ENCODE measurements around the gene USP14. TPM values are rescaled to one million over a fixed set of nuclear protein-coding genes. Genes with fewer than 3 reads are reported as not detected.

Gene USP14
- total and polyA plus RNA-seq, 7 experiments from 2014 or later = 34.0 to 70.6 (median 43.5) TPM

- Mint-ChIP-seq H3K27me3 (no peaks in the 10 kb centered on the region), H3K27ac (peak overlapping the region in 6 of 9 donors; percentile 25 to 75 (median 58)), H3K36me3 (peaks cover 5 to 40% (median 24%) of the 10 kb centered on the region in 5 donors), H3K4me1 (peaks cover 0 to 8% (median 0%) of the 10 kb centered on the region in 7 donors), H3K4me3 (no peak overlapping the region), H3K9me3 (peaks cover 0 to 1% (median 0%) of the 10 kb centered on the region in 11 donors)
- ChIA-PET POLR2A (no interaction called here), CTCF (no interaction called here)
- H3K36me3 ChIP-seq (ENCODE audit: control insufficient read depth in 2 of 3, insufficient read depth in 3 of 3, low read length in 3 of 3) = peaks cover 12 to 48% (median 30%) of the 10 kb centered on the region in 3 experiments
- DNase-seq (no peak), ATAC-seq (no peak)
- H3K27ac ChIP-seq (ENCODE audit: low read depth, low read length) = no peak overlapping the region
- intact Hi-C loops (cut with micrococcal nuclease) = no loop called here
- H3K4me1 ChIP-seq (ENCODE audit: control insufficient read depth in 2 of 2, insufficient read depth in 2 of 2, low read length in 2 of 2) = no peaks in the 10 kb centered on the region
- no peaks in the 10 kb centered on the region for H3K9me3 ChIP-seq (ENCODE audit: control insufficient read depth in 2 of 3, low read length in 3 of 3)
- H3K27me3 ChIP-seq (ENCODE audit: control insufficient read depth in 2 of 2, insufficient read depth in 2 of 2, low read length in 2 of 2) = no peaks in the 10 kb centered on the region
- H3K4me3 ChIP-seq (ENCODE audit: low read length) = no peak overlapping the region
These were observed 59.4 kb downstream of the USP14 start for GRCh38 chr18:217532-218336.

DNA sequence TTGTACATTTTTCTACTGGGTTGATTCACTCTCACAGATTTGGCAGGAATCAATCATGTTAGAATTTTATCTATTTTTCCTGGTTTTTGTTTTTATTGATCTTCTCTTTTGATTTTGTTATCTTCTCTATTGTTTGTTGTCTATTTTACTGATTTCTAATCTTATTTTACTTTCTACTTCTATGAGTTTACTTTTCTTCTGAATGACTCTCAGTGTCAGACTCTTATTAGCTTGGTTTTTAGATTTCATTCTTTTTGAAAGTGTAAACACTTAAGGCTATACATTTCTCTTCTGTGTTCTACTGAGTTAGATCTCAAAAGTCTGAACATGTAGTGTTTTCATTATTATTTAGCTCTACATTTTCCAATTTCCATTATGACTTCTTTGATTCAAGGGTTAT, 62.4 kb downstream of the USP14 start:
- POLR2A ChIA-PET = no interaction called here
- no peaks in the 10 kb centered on the region for H3K27me3 Mint-ChIP-seq
- intact Hi-C loops (cut with micrococcal nuclease) = no loop called here
- Histone ChIP-seq H3K9me3 (ENCODE audit: control insufficient read depth in 2 of 3, low read length in 3 of 3) (no peaks in the 10 kb centered on the region), H3K36me3 (ENCODE audit: control insufficient read depth in 2 of 3, insufficient read depth in 3 of 3, low read length in 3 of 3) (peaks cover 9 to 55% (median 17%) of the 10 kb centered on the region in 3 experiments), H3K27ac (ENCODE audit: low read depth, low read length) (no peak overlapping the region), H3K4me1 (ENCODE audit: control insufficient read depth in 2 of 2, insufficient read depth in 2 of 2, low read length in 2 of 2) (no peaks in the 10 kb centered on the region), H3K4me3 (ENCODE audit: low read length) (no peak overlapping the region), H3K27me3 (ENCODE audit: control insufficient read depth in 2 of 2, insufficient read depth in 2 of 2, low read length in 2 of 2) (no peaks in the 10 kb centered on the region)
- peaks cover 0 to 8% (median 0%) of the 10 kb centered on the region in 7 donors for H3K4me1 Mint-ChIP-seq
- peaks cover 0 to 1% (median 0%) of the 10 kb centered on the region in 11 donors for H3K9me3 Mint-ChIP-seq
- DNase-seq (no peak), ATAC-seq (no peak)
- H3K36me3 Mint-ChIP-seq = peaks cover 0 to 45% (median 22%) of the 10 kb centered on the region in 5 donors
- no peak overlapping the region for H3K4me3 Mint-ChIP-seq
- peak overlapping the region in 6 of 9 donors; percentile 23 to 79 (median 52) for H3K27ac Mint-ChIP-seq
- CTCF ChIA-PET = interaction anchor here (0.7 kb wide), 1 partner anchor 11 kb away, joined by 3 read pairs; no protein-coding TSS in a partner anchor

DNA sequence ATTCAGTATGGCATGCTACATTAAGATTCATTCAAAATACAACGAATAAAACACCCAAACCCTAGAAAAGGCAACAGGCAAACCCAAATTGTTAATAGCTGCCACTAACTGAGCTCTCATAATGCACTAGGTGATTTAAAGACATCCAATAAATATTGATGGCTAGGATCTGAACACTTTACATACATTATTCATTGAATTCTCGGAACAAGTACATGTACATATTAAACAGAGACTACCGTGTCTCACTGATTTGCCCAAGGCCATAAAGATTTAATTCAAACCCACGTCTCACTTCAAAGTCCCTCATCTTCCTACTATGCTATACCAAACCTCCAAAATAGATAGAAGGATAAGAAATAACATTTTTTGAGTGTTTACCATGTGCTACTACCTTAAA, 67.4 kb downstream of the USP14 start:
- ATAC-seq (no peak), DNase-seq (no peak)
- H3K4me3 Mint-ChIP-seq = no peak overlapping the region
- H3K4me1 Mint-ChIP-seq = peaks cover 0 to 4% (median 0%) of the 10 kb centered on the region in 7 donors
- H3K4me1 ChIP-seq (ENCODE audit: control insufficient read depth in 2 of 2, insufficient read depth in 2 of 2, low read length in 2 of 2) = no peaks in the 10 kb centered on the region
- CTCF ChIA-PET = no interaction called here
- H3K9me3 ChIP-seq (ENCODE audit: control insufficient read depth in 2 of 3, low read length in 3 of 3) = no peaks in the 10 kb centered on the region
- intact Hi-C loops (cut with micrococcal nuclease) = no loop called here
- H3K27me3 ChIP-seq (ENCODE audit: control insufficient read depth in 2 of 2, insufficient read depth in 2 of 2, low read length in 2 of 2) = no peaks in the 10 kb centered on the region
- peaks cover 0 to 36% (median 8%) of the 10 kb centered on the region in 3 experiments for H3K36me3 ChIP-seq (ENCODE audit: control insufficient read depth in 2 of 3, insufficient read depth in 3 of 3, low read length in 3 of 3)
- POLR2A ChIA-PET = interaction anchor here (0.6 kb wide), 1 partner anchor 40 kb away, joined by 4 read pairs; no protein-coding TSS in a partner anchor
- H3K27me3 Mint-ChIP-seq = no peaks in the 10 kb centered on the region
- no peaks in the 10 kb centered on the region for H3K9me3 Mint-ChIP-seq
- H3K4me3 ChIP-seq (ENCODE audit: low read length) = no peak overlapping the region
- peak overlapping the region in 1 of 9 donors; percentile 25 for H3K27ac Mint-ChIP-seq
- H3K36me3 Mint-ChIP-seq = peaks cover 8 to 65% (median 19%) of the 10 kb centered on the region in 5 donors
- H3K27ac ChIP-seq (ENCODE audit: low read depth, low read length) = no peak overlapping the region

- H3K27me3 ChIP-seq (ENCODE audit: control insufficient read depth in 2 of 2, insufficient read depth in 2 of 2, low read length in 2 of 2) = no peaks in the 10 kb centered on the region
- no peaks in the 10 kb centered on the region for H3K4me1 ChIP-seq (ENCODE audit: control insufficient read depth in 2 of 2, insufficient read depth in 2 of 2, low read length in 2 of 2)
- peaks cover 0 to 4% (median 0%) of the 10 kb centered on the region in 7 donors for H3K4me1 Mint-ChIP-seq
- H3K9me3 Mint-ChIP-seq = no peaks in the 10 kb centered on the region
- no peaks in the 10 kb centered on the region for H3K9me3 ChIP-seq (ENCODE audit: control insufficient read depth in 2 of 3, low read length in 3 of 3)
- no peak overlapping the region for H3K4me3 ChIP-seq (ENCODE audit: low read length)
- H3K36me3 ChIP-seq (ENCODE audit: control insufficient read depth in 2 of 3, insufficient read depth in 3 of 3, low read length in 3 of 3) = peaks cover 0 to 34% (median 8%) of the 10 kb centered on the region in 3 experiments
- H3K36me3 Mint-ChIP-seq = peaks cover 8 to 63% (median 19%) of the 10 kb centered on the region in 5 donors
- CTCF ChIA-PET = no interaction called here
- POLR2A ChIA-PET = no interaction called here
- H3K27me3 Mint-ChIP-seq = no peaks in the 10 kb centered on the region
- H3K27ac Mint-ChIP-seq = no peak overlapping the region
- ATAC-seq (no peak), DNase-seq (no peak)
- no peak overlapping the region for H3K27ac ChIP-seq (ENCODE audit: low read depth, low read length)
- intact Hi-C loops (cut with micrococcal nuclease) = no loop called here
- no peak overlapping the region for H3K4me3 Mint-ChIP-seq
These were observed 69.0 kb downstream of the USP14 start for GRCh38 chr18:227374-227773.

- Mint-ChIP-seq H3K4me1 (peaks cover 0 to 4% (median 0%) of the 10 kb centered on the region in 7 donors), H3K36me3 (peaks cover 8 to 58% (median 19%) of the 10 kb centered on the region in 5 donors), H3K27me3 (no peaks in the 10 kb centered on the region), H3K9me3 (no peaks in the 10 kb centered on the region), H3K4me3 (no peak overlapping the region), H3K27ac (peak overlapping the region in 4 of 9 donors; percentile 42 to 60 (median 54))
- DNase-seq (no peak), ATAC-seq (no peak)
- Histone ChIP-seq H3K9me3 (ENCODE audit: control insufficient read depth in 2 of 3, low read length in 3 of 3) (no peaks in the 10 kb centered on the region), H3K4me1 (ENCODE audit: control insufficient read depth in 2 of 2, insufficient read depth in 2 of 2, low read length in 2 of 2) (no peaks in the 10 kb centered on the region), H3K27me3 (ENCODE audit: control insufficient read depth in 2 of 2, insufficient read depth in 2 of 2, low read length in 2 of 2) (no peaks in the 10 kb centered on the region), H3K27ac (ENCODE audit: low read depth, low read length) (no peak overlapping the region), H3K4me3 (ENCODE audit: low read length) (no peak overlapping the region), H3K36me3 (ENCODE audit: control insufficient read depth in 2 of 3, insufficient read depth in 3 of 3, low read length in 3 of 3) (peaks cover 0 to 29% (median 8%) of the 10 kb centered on the region in 3 experiments)
- intact Hi-C loops (cut with micrococcal nuclease) = no loop called here
- ChIA-PET CTCF (no interaction called here), POLR2A (no interaction called here)
These were observed 69.5 kb downstream of the USP14 start for GRCh38 chr18:227902-228301.

DNA sequence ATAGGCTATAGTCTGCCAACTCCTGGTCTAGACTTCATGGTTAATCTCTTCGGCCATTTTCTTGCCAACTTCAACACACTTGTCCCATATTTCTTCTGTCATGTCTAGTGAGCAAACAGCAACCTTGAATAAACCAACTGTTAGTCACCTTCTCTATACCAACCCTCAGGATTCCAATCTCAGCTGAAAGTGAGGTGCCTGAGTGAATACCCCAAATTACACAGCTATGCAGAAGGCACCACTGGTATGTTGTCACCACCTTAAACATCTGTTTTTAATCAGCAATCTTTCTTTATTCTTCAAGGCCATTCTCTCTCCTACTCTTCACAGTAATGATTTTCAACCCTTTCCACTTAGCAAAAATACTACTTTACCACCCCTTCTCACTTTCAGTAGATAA, 70.2 kb downstream of the USP14 start:
- H3K27me3 Mint-ChIP-seq = no peaks in the 10 kb centered on the region
- Histone ChIP-seq H3K27ac (ENCODE audit: low read depth, low read length) (no peak overlapping the region), H3K36me3 (ENCODE audit: control insufficient read depth in 2 of 3, insufficient read depth in 3 of 3, low read length in 3 of 3) (peaks cover 0 to 24% (median 8%) of the 10 kb centered on the region in 3 experiments), H3K27me3 (ENCODE audit: control insufficient read depth in 2 of 2, insufficient read depth in 2 of 2, low read length in 2 of 2) (no peaks in the 10 kb centered on the region), H3K9me3 (ENCODE audit: control insufficient read depth in 2 of 3, low read length in 3 of 3) (no peaks in the 10 kb centered on the region), H3K4me3 (ENCODE audit: low read length) (no peak overlapping the region), H3K4me1 (ENCODE audit: control insufficient read depth in 2 of 2, insufficient read depth in 2 of 2, low read length in 2 of 2) (no peaks in the 10 kb centered on the region)
- DNase-seq = no peak
- peak overlapping the region in 3 of 9 donors; percentile 12 to 60 (median 55) for H3K27ac Mint-ChIP-seq
- H3K36me3 Mint-ChIP-seq = peaks cover 8 to 54% (median 20%) of the 10 kb centered on the region in 5 donors
- no peaks in the 10 kb centered on the region for H3K9me3 Mint-ChIP-seq
- POLR2A ChIA-PET = interaction anchor here (0.9 kb wide), 1 partner anchor 40 kb away, joined by 3 read pairs; the partner anchor contains the start of gene THOC1
- CTCF ChIA-PET = no interaction called here
- ATAC-seq = no peak
- peaks cover 0 to 6% (median 2%) of the 10 kb centered on the region in 7 donors for H3K4me1 Mint-ChIP-seq
- H3K4me3 Mint-ChIP-seq = no peak overlapping the region
- intact Hi-C loops (cut with micrococcal nuclease) = no loop called here

Measured in naive thymus-derived CD4-positive, alpha-beta T cell (primary cell).